AG04450 (cell line): ENCODE results near the gene MLYCD. TPM values are rescaled to one million over a fixed set of nuclear protein-coding genes. Genes with fewer than 3 reads are reported as not detected.
"Not testable (repeated sequence)": the region's sequence is repeated elsewhere in the genome, so short reads cannot be mapped to it uniquely, and the experiment has no call there.

ENCODE experiments used
- CTCF ChIA-PET: fragments of 300-600, 350-600 bp; formaldehyde crosslinking; extraction: SDS; loops from one replicate; lab custom pipeline; 2022; ENCODE audit warnings: antibody characterized with exemption, inconsistent platforms; lab: Charles Lee
- POLR2A ChIA-PET: fragments of 350-600 bp; formaldehyde crosslinking; extraction: SDS; loops from one replicate; lab custom pipeline; 2021; ENCODE audit warnings: antibody characterized with exemption, inconsistent platforms; lab: Yijun Ruan, JAX
- DNase-seq: peaks from one replicate; pipeline ENCODE4 v3.0.0-alpha.2; 2011; ENCODE audit warnings: low read depth, low spot score
- H3K27ac ChIP-seq: one replicate; pipeline ENCODE4 v1.5.1; 2012; ENCODE audit warnings: low read depth, low read length, control low read depth
- H3K27me3 ChIP-seq: one replicate; pipeline ENCODE4 v1.6.0; 2012; ENCODE audit warnings: low read length; ENCODE audit not compliant: control insufficient read depth, insufficient read depth
- H3K4me3 ChIP-seq: 2 replicates; pipeline ENCODE4 v1.5.1; 2011; ENCODE audit warnings: mild to moderate bottlenecking, low read depth, low read length, control low read depth
- H3K9me3 ChIP-seq: 2 replicates; pipeline ENCODE4 v1.5.1; 2012; ENCODE audit warnings: low read length; ENCODE audit not compliant: control insufficient read depth, insufficient read depth
- CTCF ChIP-seq: IDR thresholded peaks from 2 replicates; pipeline ENCODE4 v1.5.1; 2011; ENCODE audit warnings: low read depth, low read length, control low read depth, inconsistent platforms
- polyA plus RNA-seq: library from polyadenylated mRNA; depleted of rRNA; stranded (reverse); fragments of >200 nt; gene quantifications from 2 replicates; pipeline ENCODE4 v1.2.3, GENCODE V29; 2011

MLYCD gene
- polyA plus RNA-seq, 1 experiment, result 2.0 TPM

- no peak overlapping the region for H3K27ac ChIP-seq
- ChIA-PET POLR2A (no interaction called here), CTCF (interaction anchor here (1.5 to 2.4 kb wide), 2 partner anchors 19 to 118 kb away, joined by 4 to 7 read pairs; no protein-coding TSS in a partner anchor)
- no peaks in the 10 kb centered on the region for H3K9me3 ChIP-seq
- no peak overlapping the region for H3K4me3 ChIP-seq
- H3K27me3 ChIP-seq, result peaks cover 8% of the 10 kb centered on the region
- no peak for DNase-seq
- TF ChIP-seq CTCF, result no peak
These were observed 48.8 kb downstream of the MLYCD start for GRCh38 chr16:83947642-83948234.

- H3K27ac ChIP-seq, result no peak overlapping the region
- H3K9me3 ChIP-seq, result no peaks in the 10 kb centered on the region
- ChIA-PET CTCF (interaction anchor here (0.6 kb wide), 1 partner anchor 238 kb away, joined by 3 read pairs; the partner anchor contains the start of gene TAF1C), POLR2A (no interaction called here)
- no peak for TF ChIP-seq CTCF
- no peak for DNase-seq
- H3K4me3 ChIP-seq, result no peak overlapping the region
- H3K27me3 ChIP-seq, result peaks cover 2% of the 10 kb centered on the region
These were observed 50.2 kb downstream of the MLYCD start for GRCh38 chr16:83948914-83949723.

- TF ChIP-seq CTCF, result no peak
- Histone ChIP-seq H3K27ac (no peak overlapping the region), H3K27me3 (peaks cover 2% of the 10 kb centered on the region), H3K4me3 (no peak overlapping the region), H3K9me3 (no peaks in the 10 kb centered on the region)
- ChIA-PET CTCF (interaction anchor here (0.6 kb wide), 1 partner anchor 238 kb away, joined by 3 read pairs; the partner anchor contains the start of gene TAF1C), POLR2A (no interaction called here)
- DNase-seq, result no peak
These were observed 50.7 kb downstream of the MLYCD start for GRCh38 chr16:83949724-83950001.

- H3K27ac ChIP-seq, POLR2A ChIA-PET, H3K9me3 ChIP-seq, H3K4me3 ChIP-seq, DNase-seq, H3K27me3 ChIP-seq: not testable (repeated sequence)
- CTCF ChIA-PET, result interaction anchor here (1.0 kb wide), 1 partner anchor 115 kb away, joined by 3 read pairs; no protein-coding TSS in a partner anchor
These were observed 52.0 kb downstream of the MLYCD start for GRCh38 chr16:83950862-83951399.

GRCh38 chr16:83951544-83951943 is 52.6 kb downstream of the MLYCD start:
- TF ChIP-seq CTCF, result no peak
- POLR2A ChIA-PET, result no interaction called here
- Histone ChIP-seq H3K4me3 (no peak overlapping the region), H3K27me3 (no peaks in the 10 kb centered on the region), H3K27ac (no peak overlapping the region), H3K9me3 (no peaks in the 10 kb centered on the region)
- CTCF ChIA-PET, result interaction anchor here (1.0 kb wide), 1 partner anchor 114 kb away, joined by 3 read pairs; no protein-coding TSS in a partner anchor
- no peak for DNase-seq
